RWPE2 (cell line): Measurements from ENCODE around the gene RASSF8.

Experiments used
- ATAC-seq: fragments of 200-7000 bp; cut with Tn5 transposase; 3 replicates; pipeline ENCODE4 v1.9.1; 2021; ENCODE audit warnings: low read depth
- DNase-seq: peaks from one replicate; pipeline ENCODE4 v3.0.0-alpha.2; 2020; ENCODE audit warnings: low spot score
- H3K27ac ChIP-seq: fragments of 450-650 bp; 2 replicates; pipeline ENCODE4 v1.5.1; 2017; ENCODE audit warnings: mild to moderate bottlenecking; ENCODE audit not compliant: poor library complexity, severe bottlenecking
- H3K27me3 ChIP-seq: fragments of 250-450 bp; sonication (Bioruptor Pico); 2 replicates; pipeline ENCODE4 v1.5.1; 2021; ENCODE audit warnings: mild to moderate bottlenecking, moderate library complexity; ENCODE audit not compliant: insufficient read depth, poor library complexity, severe bottlenecking
- H3K36me3 ChIP-seq: fragments of 250-450 bp; sonication (Bioruptor Pico); 2 replicates; pipeline ENCODE4 v1.5.1; 2020; ENCODE audit warnings: low read depth, mild to moderate bottlenecking, moderate library complexity
- H3K4me1 ChIP-seq: fragments of 250-450 bp; sonication (Bioruptor Pico); 2 replicates; pipeline ENCODE4 v1.5.1; 2021; ENCODE audit warnings: mild to moderate bottlenecking, moderate library complexity; ENCODE audit not compliant: insufficient read depth, poor library complexity, severe bottlenecking
- H3K4me3 ChIP-seq: fragments of 250-450 bp; sonication (Bioruptor Pico); 2 replicates; pipeline ENCODE4 v1.5.1; 2021; ENCODE audit warnings: mild to moderate bottlenecking, moderate library complexity; ENCODE audit not compliant: severe bottlenecking
- H3K9me3 ChIP-seq: fragments of 250-450 bp; sonication (Bioruptor Pico); 2 replicates; pipeline ENCODE4 v1.5.1; 2021; ENCODE audit warnings: mild to moderate bottlenecking, moderate library complexity; ENCODE audit not compliant: severe bottlenecking
- CTCF ChIP-seq: fragments of 450-650 bp; IDR thresholded peaks from one replicate; pipeline ENCODE4 v1.5.1; 2017; ENCODE audit warnings: mild to moderate bottlenecking, moderate library complexity; ENCODE audit not compliant: poor library complexity, severe bottlenecking

The RASSF8 gene

GRCh38 chr12:25959071-25959961, 834 bp downstream of the RASSF8 start:
- peak overlapping the region; percentile 91 for H3K4me3 ChIP-seq
- ATAC-seq, result peak; percentile 61
- H3K4me1 ChIP-seq, result peaks cover 7% of the 10 kb centered on the region
- peak; percentile 30 for TF ChIP-seq CTCF
- no peaks in the 10 kb centered on the region for H3K36me3 ChIP-seq
- peak overlapping the region; percentile 86 for H3K27ac ChIP-seq
- no peak for DNase-seq
- H3K27me3 ChIP-seq, result no peaks in the 10 kb centered on the region
- H3K9me3 ChIP-seq, result no peaks in the 10 kb centered on the region

- Histone ChIP-seq H3K27me3 (no peaks in the 10 kb centered on the region), H3K4me1 (peaks cover 7% of the 10 kb centered on the region), H3K4me3 (peak overlapping the region; percentile 91), H3K27ac (peak overlapping the region; percentile 86), H3K9me3 (no peaks in the 10 kb centered on the region), H3K36me3 (no peaks in the 10 kb centered on the region)
- DNase-seq (no peak), ATAC-seq (no peak)
- TF ChIP-seq CTCF, result peak; percentile 22
These were observed 1.7 kb downstream of the RASSF8 start for GRCh38 chr12:25960143-25960542.

- no peaks in the 10 kb centered on the region for H3K9me3 ChIP-seq
- peaks cover 7% of the 10 kb centered on the region for H3K4me1 ChIP-seq
- TF ChIP-seq CTCF, result no peak
- no peak overlapping the region for H3K4me3 ChIP-seq
- no peak overlapping the region for H3K27ac ChIP-seq
- ATAC-seq (no peak), DNase-seq (no peak)
- H3K27me3 ChIP-seq, result no peaks in the 10 kb centered on the region
- H3K36me3 ChIP-seq, result no peaks in the 10 kb centered on the region
These were observed 2.5 kb downstream of the RASSF8 start for GRCh38 chr12:25960961-25961360.

- ATAC-seq (no peak), DNase-seq (no peak)
- no peak overlapping the region for H3K27ac ChIP-seq
- peaks cover 7% of the 10 kb centered on the region for H3K4me1 ChIP-seq
- H3K4me3 ChIP-seq, result no peak overlapping the region
- no peak for TF ChIP-seq CTCF
- H3K9me3 ChIP-seq, result no peaks in the 10 kb centered on the region
- no peaks in the 10 kb centered on the region for H3K27me3 ChIP-seq
- H3K36me3 ChIP-seq, result no peaks in the 10 kb centered on the region
These were observed 4.5 kb downstream of the RASSF8 start for GRCh38 chr12:25962932-25963525.

- no peak overlapping the region for H3K27ac ChIP-seq
- TF ChIP-seq CTCF, result no peak
These were observed 7.2 kb downstream of the RASSF8 start for GRCh38 chr12:25965682-25966081.

More at GRCh38 chr12:25965682-25966081, 7.2 kb downstream of the RASSF8 start:
- no peak for ATAC-seq
- DNase-seq, result no peak
- no peaks in the 10 kb centered on the region for H3K9me3 ChIP-seq
- H3K36me3 ChIP-seq, result no peaks in the 10 kb centered on the region
- H3K27me3 ChIP-seq, result no peaks in the 10 kb centered on the region
- no peaks in the 10 kb centered on the region for H3K4me1 ChIP-seq
- H3K4me3 ChIP-seq, result no peak overlapping the region
